DMS79 treated with DMSO at 0.1 percent for 48 hours (cell line): ENCODE results near the gene TRIM52.

Experiments used
- DNase-seq: peaks from one replicate; lab custom pipeline; 2025; lab: John Stamatoyannopoulos, UW

The TRIM52 gene

GRCh38 chr5:181258576-181258975, 2.4 kb downstream of the TRIM52 start:
- DNase-seq, result no peak

- DNase-seq, result no peak
Observed at GRCh38 chr5:181255836-181256578, 4.9 kb downstream of the TRIM52 start.

GRCh38 chr5:181255276-181255675, 5.7 kb downstream of the TRIM52 start:
- DNase-seq, result no peak

- no peak for DNase-seq
Observed at GRCh38 chr5:181248277-181248676, 12.7 kb downstream of the TRIM52 start.

- DNase-seq, result no peak
Observed at GRCh38 chr5:181246276-181247049, 14.5 kb downstream of the TRIM52 start.

- no peak for DNase-seq
Observed at GRCh38 chr5:181245427-181246275, 15.3 kb downstream of the TRIM52 start.

- no peak for DNase-seq
Observed at GRCh38 chr5:181243564-181244343, 17.2 kb downstream of the TRIM52 start, which contains the start of gene RACK1. Gene RACK1, minus strand, starts transcription at chr5:181243906. Its CDS starts 106 bp downstream, at chr5:181243800.

GRCh38 chr5:181243018-181243563, 17.9 kb downstream of the TRIM52 start:
- DNase-seq, result no peak

GRCh38 chr5:181242031-181242451, 18.9 kb downstream of the TRIM52 start:
- DNase-seq, result no peak

- DNase-seq, result no peak
Observed at GRCh38 chr5:181241393-181241975, 19.5 kb downstream of the TRIM52 start.

GRCh38 chr5:181239062-181239663, 21.8 kb downstream of the TRIM52 start:
- DNase-seq, result no peak

- no peak for DNase-seq
Observed at GRCh38 chr5:181237729-181238385, 23.1 kb downstream of the TRIM52 start.

GRCh38 chr5:181236954-181237641, 23.8 kb downstream of the TRIM52 start:
- DNase-seq, result no peak

- DNase-seq, result no peak
Observed at GRCh38 chr5:181236471-181236870, 24.5 kb downstream of the TRIM52 start.

- DNase-seq, result no peak
Observed at GRCh38 chr5:181235689-181236366, 25.1 kb downstream of the TRIM52 start.

- DNase-seq, result no peak
Observed at GRCh38 chr5:181235323-181235688, 25.6 kb downstream of the TRIM52 start.

- no peak for DNase-seq
Observed at GRCh38 chr5:181234455-181235306, 26.3 kb downstream of the TRIM52 start.
